HEK293 (cell line): ENCODE measurements around the gene HCRTR2.

Source experiments
- ATF2 ChIP-seq: fragments of 450-650 bp; formaldehyde crosslinking; IDR thresholded peaks from 2 replicates; pipeline ENCODE4 v1.5.1; 2016; ENCODE audit warnings: missing biosample characterization, missing genetic modification characterization, low read depth
- EGR2 ChIP-seq: fragments of 450-650 bp; formaldehyde crosslinking; IDR thresholded peaks from 2 replicates; pipeline ENCODE4 v1.5.1; 2016; ENCODE audit warnings: low read depth, missing biosample characterization, missing genetic modification characterization
- IKZF3 ChIP-seq: fragments of 450-650 bp; IDR thresholded peaks from 2 replicates; pipeline ENCODE4 v1.5.0; 2018; ENCODE audit warnings: missing biosample characterization, mild to moderate bottlenecking, missing genetic modification characterization, moderate library complexity
- PBX3 ChIP-seq: sonication (generic); formaldehyde crosslinking; IDR thresholded peaks from 2 replicates; pipeline ENCODE4 v1.8.1; 2022; ENCODE audit warnings: mild to moderate bottlenecking, moderate library complexity, missing genetic modification reagents
- RBAK ChIP-seq: fragments of 450-650 bp; formaldehyde crosslinking; IDR thresholded peaks from 2 replicates; pipeline ENCODE4 v1.5.1; 2016; ENCODE audit warnings: missing biosample characterization, missing genetic modification characterization
- ZBTB11 ChIP-seq: fragments of 450-650 bp; formaldehyde crosslinking; conservative IDR thresholded peaks from 2 replicates; pipeline ENCODE4 v1.5.1; 2016; ENCODE audit warnings: low read depth, missing biosample characterization, missing genetic modification characterization
- ZBTB17 ChIP-seq: fragments of 450-650 bp; formaldehyde crosslinking; IDR thresholded peaks from 2 replicates; pipeline ENCODE4 v1.5.1; 2016; ENCODE audit warnings: missing biosample characterization, missing genetic modification characterization
- ZBTB48 ChIP-seq: fragments of 450-650 bp; formaldehyde crosslinking; IDR thresholded peaks from 2 replicates; pipeline ENCODE4 v1.5.1; 2016; ENCODE audit warnings: missing biosample characterization, missing genetic modification characterization
- ZBTB49 ChIP-seq: fragments of 450-650 bp; formaldehyde crosslinking; IDR thresholded peaks from 2 replicates; pipeline ENCODE4 v1.5.1; 2016; ENCODE audit warnings: missing biosample characterization, missing genetic modification characterization, low read depth
- ZFP3 ChIP-seq: fragments of 450-650 bp; formaldehyde crosslinking; IDR thresholded peaks from 2 replicates; pipeline ENCODE4 v1.5.1; 2016; ENCODE audit warnings: low read depth, missing biosample characterization, missing genetic modification characterization
- ZNF292 ChIP-seq: fragments of 450-650 bp; formaldehyde crosslinking; IDR thresholded peaks from 2 replicates; pipeline ENCODE4 v1.5.1; 2016; ENCODE audit warnings: low read depth, missing biosample characterization, missing genetic modification characterization, borderline replicate concordance
- ZNF544 ChIP-seq: fragments of 450-650 bp; formaldehyde crosslinking; IDR thresholded peaks from 2 replicates; pipeline ENCODE4 v1.5.0; 2017; ENCODE audit warnings: missing biosample characterization, missing genetic modification characterization
- ZNF639 ChIP-seq: fragments of 450-650 bp; formaldehyde crosslinking; IDR thresholded peaks from 2 replicates; pipeline ENCODE4 v1.5.1; 2016; ENCODE audit warnings: missing biosample characterization, missing genetic modification characterization
- ZNF654 ChIP-seq: fragments of 450-650 bp; formaldehyde crosslinking; IDR thresholded peaks from 2 replicates; pipeline ENCODE4 v1.5.1; 2016; ENCODE audit warnings: low read depth, missing biosample characterization, missing genetic modification characterization
- ZNF701 ChIP-seq: fragments of 450-650 bp; formaldehyde crosslinking; IDR thresholded peaks from 2 replicates; pipeline ENCODE4 v1.5.1; 2016; ENCODE audit warnings: missing biosample characterization, missing genetic modification characterization
- ZSCAN16 ChIP-seq: fragments of 450-650 bp; formaldehyde crosslinking; IDR thresholded peaks from 2 replicates; pipeline ENCODE4 v1.5.1; 2016; ENCODE audit warnings: missing biosample characterization, missing genetic modification characterization
- ZSCAN23 ChIP-seq: fragments of 450-650 bp; formaldehyde crosslinking; IDR thresholded peaks from 2 replicates; pipeline ENCODE4 v1.5.1; 2016; ENCODE audit warnings: missing biosample characterization, missing genetic modification characterization

Gene HCRTR2

GRCh38 chr6:55174211-55175026 is at the start of gene HCRTR2 (continued):
- TF ChIP-seq ZBTB11 (tag by site-specific recombination) (peak; percentile 33), RBAK (tag by site-specific recombination) (no peak), ZSCAN23 (tag by site-specific recombination) (no peak), ZNF701 (tag by site-specific recombination) (no peak), ZNF544 (tag by site-specific recombination) (no peak), ZBTB48 (tag by site-specific recombination) (no peak), ZFP3 (tag by site-specific recombination) (no peak), EGR2 (tag by site-specific recombination) (no peak), PBX3 (no peak), ZBTB49 (no peak), IKZF3 (tag by site-specific recombination) (no peak), ZBTB17 (tag by site-specific recombination) (peak; percentile 29; the same call in 1 of the 2 replicates), ZSCAN16 (tag by site-specific recombination) (no peak), ZNF639 (tag by site-specific recombination) (no peak), ZNF292 (tag by site-specific recombination) (no peak), ZNF654 (no peak), ATF2 (tag by site-specific recombination) (no peak)
